ENCODE data around the gene NCAM2. TPM values are rescaled to one million over a fixed set of nuclear protein-coding genes. Genes with fewer than 3 reads are reported as not detected.

Gene NCAM2
- total RNA-seq, 1 donor from 2014 or later = under 0.01 TPM

DNA sequence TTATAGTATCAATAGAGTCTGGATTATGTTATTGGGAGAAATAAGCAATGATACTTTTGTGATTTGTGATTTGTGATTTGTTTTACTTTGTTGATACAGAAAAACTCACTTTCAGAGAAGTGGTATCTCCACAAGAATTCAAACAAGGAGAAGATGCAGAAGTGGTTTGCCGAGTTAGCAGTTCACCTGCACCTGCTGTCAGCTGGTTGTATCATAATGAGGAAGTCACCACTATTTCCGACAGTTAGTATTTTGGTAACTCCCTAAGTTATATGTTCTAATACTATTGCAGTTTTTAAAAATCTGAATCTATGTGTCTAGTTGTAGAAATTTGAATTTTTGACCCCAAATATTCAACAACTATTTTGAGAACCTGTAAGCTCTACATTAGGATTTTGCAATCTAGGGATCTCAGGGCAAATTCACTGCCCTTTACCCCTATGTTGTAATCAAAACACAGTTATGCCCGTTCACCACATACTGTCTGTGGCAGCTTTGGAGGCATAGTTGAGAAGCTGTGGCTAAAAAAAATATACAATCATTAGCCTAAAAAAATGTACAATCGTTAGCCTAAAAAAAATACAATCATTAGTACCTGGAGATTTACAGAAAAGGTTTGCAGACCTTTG lies 288.1 kb downstream of the NCAM2 start:
- H3K36me3 ChIP-seq (ENCODE audit: control insufficient read depth, insufficient read depth, low read length) = no peaks in the 10 kb centered on the region
- TF ChIP-seq, protein P1, sequence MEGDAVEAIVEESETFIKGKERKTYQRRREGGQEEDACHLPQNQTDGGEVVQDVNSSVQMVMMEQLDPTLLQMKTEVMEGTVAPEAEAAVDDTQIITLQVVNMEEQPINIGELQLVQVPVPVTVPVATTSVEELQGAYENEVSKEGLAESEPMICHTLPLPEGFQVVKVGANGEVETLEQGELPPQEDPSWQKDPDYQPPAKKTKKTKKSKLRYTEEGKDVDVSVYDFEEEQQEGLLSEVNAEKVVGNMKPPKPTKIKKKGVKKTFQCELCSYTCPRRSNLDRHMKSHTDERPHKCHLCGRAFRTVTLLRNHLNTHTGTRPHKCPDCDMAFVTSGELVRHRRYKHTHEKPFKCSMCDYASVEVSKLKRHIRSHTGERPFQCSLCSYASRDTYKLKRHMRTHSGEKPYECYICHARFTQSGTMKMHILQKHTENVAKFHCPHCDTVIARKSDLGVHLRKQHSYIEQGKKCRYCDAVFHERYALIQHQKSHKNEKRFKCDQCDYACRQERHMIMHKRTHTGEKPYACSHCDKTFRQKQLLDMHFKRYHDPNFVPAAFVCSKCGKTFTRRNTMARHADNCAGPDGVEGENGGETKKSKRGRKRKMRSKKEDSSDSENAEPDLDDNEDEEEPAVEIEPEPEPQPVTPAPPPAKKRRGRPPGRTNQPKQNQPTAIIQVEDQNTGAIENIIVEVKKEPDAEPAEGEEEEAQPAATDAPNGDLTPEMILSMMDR (IDR thresholded peaks at IDR 0.05; ENCODE audit: insufficient read depth, low read length, poor library complexity, severe bottlenecking) = no peak
- no peak for DNase-seq (ENCODE audit: low read depth)
- no peaks in the 10 kb centered on the region for H3K27me3 ChIP-seq (ENCODE audit: control insufficient read depth, insufficient read depth, low read length)
- H3K4me3 ChIP-seq (ENCODE audit: low read depth, low read length) = no peak overlapping the region

GRCh38 chr21:21290751-21291150 lies 292.5 kb downstream of the NCAM2 start:
- no peaks in the 10 kb centered on the region for H3K27me3 ChIP-seq (ENCODE audit: control insufficient read depth, insufficient read depth, low read length)
- TF ChIP-seq, protein P1 (IDR thresholded peaks at IDR 0.05; ENCODE audit: insufficient read depth, low read length, poor library complexity, severe bottlenecking) = no peak
- H3K4me3 ChIP-seq (ENCODE audit: low read depth, low read length) = no peak overlapping the region
- H3K36me3 ChIP-seq (ENCODE audit: control insufficient read depth, insufficient read depth, low read length) = no peaks in the 10 kb centered on the region
- DNase-seq (ENCODE audit: low read depth) = no peak

GRCh38 chr21:21291883-21292569 lies 293.8 kb downstream of the NCAM2 start:
- Histone ChIP-seq H3K36me3 (ENCODE audit: control insufficient read depth, insufficient read depth, low read length) (no peaks in the 10 kb centered on the region), H3K4me3 (ENCODE audit: low read depth, low read length) (no peak overlapping the region), H3K27me3 (ENCODE audit: control insufficient read depth, insufficient read depth, low read length) (no peaks in the 10 kb centered on the region)
- no peak for DNase-seq (ENCODE audit: low read depth)
- TF ChIP-seq, protein P1 (IDR thresholded peaks at IDR 0.05; ENCODE audit: insufficient read depth, low read length, poor library complexity, severe bottlenecking) = no peak

DNA sequence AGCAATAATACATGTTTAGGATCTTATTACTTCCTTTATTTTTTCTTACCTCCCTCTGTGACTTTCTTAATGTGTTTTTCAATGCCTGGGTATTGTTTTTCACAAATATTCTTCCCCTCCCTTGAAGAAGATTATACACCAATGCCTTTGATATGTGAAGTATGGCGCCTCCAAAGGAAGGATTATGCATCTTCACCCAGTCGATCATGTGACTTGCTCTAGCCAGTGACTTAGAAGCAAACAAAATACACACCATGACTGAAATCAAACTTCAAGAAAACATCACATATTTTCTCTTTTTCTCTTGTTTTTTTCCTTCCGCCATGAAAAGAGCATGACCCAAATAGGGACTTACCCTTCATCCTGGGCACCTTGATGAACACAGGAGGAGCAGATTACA lies 297.1 kb downstream of the NCAM2 start:
- Histone ChIP-seq H3K36me3 (ENCODE audit: control insufficient read depth, insufficient read depth, low read length) (no peaks in the 10 kb centered on the region), H3K4me3 (ENCODE audit: low read depth, low read length) (no peak overlapping the region), H3K27me3 (ENCODE audit: control insufficient read depth, insufficient read depth, low read length) (no peaks in the 10 kb centered on the region)
- TF ChIP-seq, protein P1 (IDR thresholded peaks at IDR 0.05; ENCODE audit: insufficient read depth, low read length, poor library complexity, severe bottlenecking) = no peak
- no peak for DNase-seq (ENCODE audit: low read depth)

GRCh38 chr21:21297211-21297610 lies 299.0 kb downstream of the NCAM2 start:
- no peaks in the 10 kb centered on the region for H3K36me3 ChIP-seq (ENCODE audit: control insufficient read depth, insufficient read depth, low read length)
- DNase-seq (ENCODE audit: low read depth) = no peak
- TF ChIP-seq, protein P1 (IDR thresholded peaks at IDR 0.05; ENCODE audit: insufficient read depth, low read length, poor library complexity, severe bottlenecking) = no peak
- no peaks in the 10 kb centered on the region for H3K27me3 ChIP-seq (ENCODE audit: control insufficient read depth, insufficient read depth, low read length)
- no peak overlapping the region for H3K4me3 ChIP-seq (ENCODE audit: low read depth, low read length)

All from kidney epithelial cell (primary cell).